ENCODE results near the gene TSEN54.

GRCh38 chr17:75472119-75472518 lies 44.2 kb upstream of the TSEN54 start:
- no peak for TF ChIP-seq CTCF (IDR thresholded peaks at IDR 0.05)
- TF ChIP-seq POLR2A (IDR thresholded peaks at IDR 0.05): no peak
